ENCODE measurements around the gene CCDC78. TPM values are rescaled to one million over a fixed set of nuclear protein-coding genes. Genes with fewer than 3 reads are reported as not detected.

The CCDC78 gene
- total RNA-seq, 1 experiment from 2014 or later: 22.9 TPM

GRCh38 chr16:769934-770333, 43.7 kb upstream of the CCDC78 start:
- H3K36me3 ChIP-seq (ENCODE audit: control insufficient read depth in 1 of 2, insufficient read depth in 2 of 2, low read length in 2 of 2): peaks cover 7 to 11% of the 10 kb centered on the region in 2 experiments; a peak in 3 of 4 replicates
- no peaks in the 10 kb centered on the region for H4K20me1 ChIP-seq (ENCODE audit: insufficient read depth)
- no peaks in the 10 kb centered on the region for H3K9me2 ChIP-seq (ENCODE audit: insufficient read depth)
- DNase-seq (ENCODE audit: low read depth, low spot score) (no peak), ATAC-seq (no peak)
- BruUV-seq (replicated peaks): no TSS peak
- no peaks in the 10 kb centered on the region for H3K79me2 ChIP-seq (ENCODE audit: insufficient read depth, low read length)
- H3K27me3 ChIP-seq (ENCODE audit: insufficient read depth, low read length): no peaks in the 10 kb centered on the region
- TF ChIP-seq ZNF274 (IDR thresholded peaks at IDR 0.05; ENCODE audit: low read depth, low read length) (no peak), YY1 (IDR thresholded peaks at IDR 0.05; ENCODE audit: extremely low read depth, insufficient replicate concordance, low read depth, low read length) (no peak), FOSL1 (IDR thresholded peaks at IDR 0.05; ENCODE audit: low read depth) (no peak), POLR2A (IDR thresholded peaks at IDR 0.05; ENCODE audit: borderline replicate concordance, extremely low read depth, insufficient read depth, insufficient read length) (no peak), SRF (IDR thresholded peaks at IDR 0.05; ENCODE audit: low read depth) (no peak), ZFX (IDR thresholded peaks at IDR 0.05) (no peak), ZBTB33 (IDR thresholded peaks at IDR 0.05; ENCODE audit: extremely low read depth, insufficient replicate concordance, low read length) (no peak), ELF1 (IDR thresholded peaks at IDR 0.05; ENCODE audit: borderline replicate concordance, low read depth) (no peak), CTCF (IDR thresholded peaks at IDR 0.05 in 2 of 3, conservative IDR thresholded peaks at IDR 0.05 in 1 of 3; ENCODE audit: borderline replicate concordance in 1 of 3, insufficient read depth in 1 of 3, low read depth in 2 of 3, low read length in 2 of 3) (no peak), JUND (IDR thresholded peaks at IDR 0.05) (no peak), EZH2 (IDR thresholded peaks at IDR 0.05) (no peak), CEBPB (IDR thresholded peaks at IDR 0.05; ENCODE audit: low read depth) (no peak), EGR1 (IDR thresholded peaks at IDR 0.05; ENCODE audit: low read depth) (no peak), REST (IDR thresholded peaks at IDR 0.05; ENCODE audit: low read depth) (no peak), EZH2phosphoT487 (IDR thresholded peaks at IDR 0.05; ENCODE audit: borderline replicate concordance) (no peak), TCF7L2 (IDR thresholded peaks at IDR 0.05; ENCODE audit: borderline replicate concordance, extremely low read depth, insufficient read depth, insufficient read length) (no peak)
- no peak overlapping the region for H3K4me2 ChIP-seq (ENCODE audit: low read length)
- no peak overlapping the region for H2AFZ ChIP-seq (ENCODE audit: low read depth, low read length, poor library complexity, severe bottlenecking)
- H3K9ac ChIP-seq (ENCODE audit: low read length): no peak overlapping the region
- H3K27ac ChIP-seq (ENCODE audit: low read depth, low read length): no peak overlapping the region
- H3K4me3 ChIP-seq (replicated peaks in 1 of 2; ENCODE audit: low read depth in 1 of 2, low read length in 2 of 2): no peak overlapping the region
- POLR2A ChIA-PET: no interaction called here
- intact Hi-C loops (cut with micrococcal nuclease): no loop called here
- peaks cover 22 to 27% of the 10 kb centered on the region in 2 experiments for H3K4me1 ChIP-seq (ENCODE audit: control insufficient read depth in 1 of 2, insufficient read depth in 2 of 2, low read length in 2 of 2)
- CTCF ChIA-PET: no interaction called here
- H3K9me3 ChIP-seq (ENCODE audit: control insufficient read depth in 1 of 2, insufficient read depth in 1 of 2, low read depth in 1 of 2, low read length in 2 of 2): no peaks in the 10 kb centered on the region
- RAD21 ChIA-PET (ENCODE audit: low non-redundant PET in 1 of 2, low total read pairs in 2 of 2, uncharacterized antibody in 2 of 2, unreplicated experiment in 2 of 2): no interaction called here

All from HCT116 (cell line).